HG03442 (cell line): ENCODE data around the gene ST6GALNAC4.
"Not testable (repeated sequence)": the region's sequence is repeated elsewhere in the genome, so short reads cannot be mapped to it uniquely, and the experiment has no call there.

Experiments used
- ATAC-seq: cut with Tn5 transposase; IDR thresholded peaks from one replicate; pipeline ENCODE4 v1.9.1; 2021; ENCODE audit warnings: mild to moderate bottlenecking, moderate library complexity; ENCODE audit not compliant: unreplicated experiment

The ST6GALNAC4 gene

GRCh38 chr9:127874301-127875221 lies 42.3 kb downstream of the ST6GALNAC4 start:
- no peak for ATAC-seq

GRCh38 chr9:127873886-127874285 lies 43.0 kb downstream of the ST6GALNAC4 start:
- no peak for ATAC-seq

- ATAC-seq = no peak
Observed at GRCh38 chr9:127873223-127873691, 43.6 kb downstream of the ST6GALNAC4 start.

- no peak for ATAC-seq
Observed at GRCh38 chr9:127872369-127873222, 44.2 kb downstream of the ST6GALNAC4 start.

- no peak for ATAC-seq
Observed at GRCh38 chr9:127871531-127871930, 45.3 kb downstream of the ST6GALNAC4 start.

- no peak for ATAC-seq
Observed at GRCh38 chr9:127870887-127871286, 46.0 kb downstream of the ST6GALNAC4 start.

- not testable (repeated sequence) for ATAC-seq
Observed at GRCh38 chr9:127870153-127870491, 46.7 kb downstream of the ST6GALNAC4 start.

- peak; percentile 56 for ATAC-seq
Observed at GRCh38 chr9:127869310-127870152, 47.3 kb downstream of the ST6GALNAC4 start.

GRCh38 chr9:127868278-127868902 lies 48.5 kb downstream of the ST6GALNAC4 start:
- ATAC-seq = no peak

GRCh38 chr9:127867356-127868277 lies 49.2 kb downstream of the ST6GALNAC4 start:
- ATAC-seq = no peak

- ATAC-seq = no peak
Observed at GRCh38 chr9:127866535-127866934, 50.3 kb downstream of the ST6GALNAC4 start.

- no peak for ATAC-seq
Observed at GRCh38 chr9:127865645-127866464, 51.0 kb downstream of the ST6GALNAC4 start.

GRCh38 chr9:127863191-127863621 lies 53.6 kb downstream of the ST6GALNAC4 start:
- ATAC-seq = no peak

- no peak for ATAC-seq
Observed at GRCh38 chr9:127862075-127863011, 54.5 kb downstream of the ST6GALNAC4 start.

- ATAC-seq = no peak
Observed at GRCh38 chr9:127860779-127861178, 56.1 kb downstream of the ST6GALNAC4 start.

GRCh38 chr9:127860260-127860659 lies 56.6 kb downstream of the ST6GALNAC4 start:
- ATAC-seq = no peak

- no peak for ATAC-seq
Observed at GRCh38 chr9:127858041-127858512, 58.8 kb downstream of the ST6GALNAC4 start.
